Lower leg skin (tissue), 3 donors: ENCODE measurements around the gene NBL1.

Experiments used
- CTCF ChIP-seq, 3 donors: fragments of 450-650 bp; IDR thresholded peaks; one replicate each; pipeline ENCODE4 v1.5.1; 2016; ENCODE audit warnings: antibody characterized with exemption in 3 of 3, mild to moderate bottlenecking in 3 of 3, moderate library complexity in 2 of 3
- POLR2A ChIP-seq, 2 donors: fragments of 450-650 bp; IDR thresholded peaks; one replicate each; pipeline ENCODE4 v1.6.1; 2016 to 2017; ENCODE audit warnings: antibody characterized with exemption in 2 of 2, mild to moderate bottlenecking in 1 of 2, moderate library complexity in 1 of 2

GRCh38 chr1:19647643-19648042, 3.5 kb downstream of the NBL1 start:
- no peak for TF ChIP-seq CTCF (IDR thresholded peaks at IDR 0.05)
- TF ChIP-seq POLR2A (IDR thresholded peaks at IDR 0.05), result no peak
